LNCaP clone FGC (cell line): ENCODE data around the gene ANKRD40.

Experiments used
- DNase-seq: peaks from one replicate; pipeline ENCODE4 v3.0.0-alpha.2; 2011; ENCODE audit warnings: low read depth
- H3K4me3 ChIP-seq: 2 replicates; pipeline ENCODE4 v1.5.1; 2011; ENCODE audit warnings: mild to moderate bottlenecking, low read depth, low read length, control low read depth
- TF ChIP-seq, protein P1 (sequence below): IDR thresholded peaks from 2 replicates; pipeline ENCODE4 v1.5.1; 2012; ENCODE audit warnings: mild to moderate bottlenecking; ENCODE audit not compliant: control insufficient read depth, insufficient read depth; ENCODE audit errors: extremely low read depth

Gene ANKRD40

DNA sequence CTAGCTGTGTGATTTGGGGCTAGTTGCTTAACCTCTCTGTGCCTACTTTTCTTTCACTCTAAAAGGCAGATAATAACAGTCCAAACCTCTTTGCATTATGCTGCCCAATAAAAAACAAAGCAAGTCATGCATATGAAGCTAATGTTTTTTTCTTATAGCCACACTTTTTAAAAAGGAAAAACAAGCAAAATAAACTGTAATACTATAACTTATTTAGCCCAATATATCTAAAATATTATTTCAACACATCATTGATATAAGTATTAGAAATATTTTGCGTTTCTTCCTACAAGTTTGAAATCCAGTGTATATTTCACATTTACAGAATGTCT lies 22.4 kb downstream of the ANKRD40 start:
- no peak for DNase-seq
- TF ChIP-seq, protein P1, sequence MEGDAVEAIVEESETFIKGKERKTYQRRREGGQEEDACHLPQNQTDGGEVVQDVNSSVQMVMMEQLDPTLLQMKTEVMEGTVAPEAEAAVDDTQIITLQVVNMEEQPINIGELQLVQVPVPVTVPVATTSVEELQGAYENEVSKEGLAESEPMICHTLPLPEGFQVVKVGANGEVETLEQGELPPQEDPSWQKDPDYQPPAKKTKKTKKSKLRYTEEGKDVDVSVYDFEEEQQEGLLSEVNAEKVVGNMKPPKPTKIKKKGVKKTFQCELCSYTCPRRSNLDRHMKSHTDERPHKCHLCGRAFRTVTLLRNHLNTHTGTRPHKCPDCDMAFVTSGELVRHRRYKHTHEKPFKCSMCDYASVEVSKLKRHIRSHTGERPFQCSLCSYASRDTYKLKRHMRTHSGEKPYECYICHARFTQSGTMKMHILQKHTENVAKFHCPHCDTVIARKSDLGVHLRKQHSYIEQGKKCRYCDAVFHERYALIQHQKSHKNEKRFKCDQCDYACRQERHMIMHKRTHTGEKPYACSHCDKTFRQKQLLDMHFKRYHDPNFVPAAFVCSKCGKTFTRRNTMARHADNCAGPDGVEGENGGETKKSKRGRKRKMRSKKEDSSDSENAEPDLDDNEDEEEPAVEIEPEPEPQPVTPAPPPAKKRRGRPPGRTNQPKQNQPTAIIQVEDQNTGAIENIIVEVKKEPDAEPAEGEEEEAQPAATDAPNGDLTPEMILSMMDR, result no peak
- no peak overlapping the region for H3K4me3 ChIP-seq

DNA sequence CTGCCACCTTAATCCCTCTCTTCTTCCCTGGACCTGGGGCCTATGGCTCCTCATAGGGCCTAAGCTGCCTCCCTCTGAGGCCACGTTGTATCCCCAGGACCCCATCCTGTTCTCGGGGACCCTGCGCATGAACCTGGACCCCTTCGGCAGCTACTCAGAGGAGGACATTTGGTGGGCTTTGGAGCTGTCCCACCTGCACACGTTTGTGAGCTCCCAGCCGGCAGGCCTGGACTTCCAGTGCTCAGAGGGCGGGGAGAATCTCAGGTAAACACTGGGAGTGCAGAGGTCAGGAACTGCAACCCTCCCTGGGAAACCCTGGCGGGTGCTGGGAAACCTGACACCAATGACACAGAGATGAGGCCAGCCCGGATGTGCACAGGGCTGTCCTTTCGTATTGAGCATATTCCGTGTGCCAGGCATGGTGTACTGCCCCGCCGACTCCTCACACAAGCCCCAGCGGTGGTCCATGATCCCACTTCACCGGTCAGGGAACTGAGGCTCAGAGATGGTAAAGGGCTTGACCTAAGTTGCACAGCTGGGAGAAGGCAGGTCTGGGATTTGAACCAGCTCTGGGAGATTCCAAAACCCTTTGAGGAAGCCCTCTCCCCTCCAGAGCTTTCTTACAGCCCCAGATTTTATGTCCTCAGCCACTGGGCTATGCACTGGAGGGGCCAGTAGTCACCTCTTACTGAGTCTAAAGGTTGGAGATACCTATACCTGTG lies 22.9 kb downstream of the ANKRD40 start:
- DNase-seq, result no peak
- H3K4me3 ChIP-seq, result 0 out of 2 replicates have a peak overlapping the region, but pooled peaks have one; percentile 1
- TF ChIP-seq, protein P1, result no peak

DNA sequence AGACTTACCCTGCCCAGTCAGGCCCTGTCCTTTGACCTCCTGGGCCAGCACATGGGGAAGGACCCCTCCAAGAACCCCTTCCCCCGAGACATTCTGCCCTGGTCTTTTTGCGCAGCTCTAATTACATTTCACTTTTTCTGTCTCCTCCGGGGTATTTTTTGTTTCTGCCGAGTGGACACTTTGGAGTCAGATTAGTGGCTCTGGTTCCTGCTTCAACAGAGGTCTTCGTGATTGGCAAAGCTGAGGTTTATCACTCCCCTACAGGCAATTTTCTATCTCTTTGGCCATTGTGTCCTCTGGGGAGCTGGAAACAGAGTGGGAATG lies 23.5 kb downstream of the ANKRD40 start:
- no peak overlapping the region for H3K4me3 ChIP-seq
- DNase-seq, result no peak
- TF ChIP-seq, protein P1, result no peak

DNA sequence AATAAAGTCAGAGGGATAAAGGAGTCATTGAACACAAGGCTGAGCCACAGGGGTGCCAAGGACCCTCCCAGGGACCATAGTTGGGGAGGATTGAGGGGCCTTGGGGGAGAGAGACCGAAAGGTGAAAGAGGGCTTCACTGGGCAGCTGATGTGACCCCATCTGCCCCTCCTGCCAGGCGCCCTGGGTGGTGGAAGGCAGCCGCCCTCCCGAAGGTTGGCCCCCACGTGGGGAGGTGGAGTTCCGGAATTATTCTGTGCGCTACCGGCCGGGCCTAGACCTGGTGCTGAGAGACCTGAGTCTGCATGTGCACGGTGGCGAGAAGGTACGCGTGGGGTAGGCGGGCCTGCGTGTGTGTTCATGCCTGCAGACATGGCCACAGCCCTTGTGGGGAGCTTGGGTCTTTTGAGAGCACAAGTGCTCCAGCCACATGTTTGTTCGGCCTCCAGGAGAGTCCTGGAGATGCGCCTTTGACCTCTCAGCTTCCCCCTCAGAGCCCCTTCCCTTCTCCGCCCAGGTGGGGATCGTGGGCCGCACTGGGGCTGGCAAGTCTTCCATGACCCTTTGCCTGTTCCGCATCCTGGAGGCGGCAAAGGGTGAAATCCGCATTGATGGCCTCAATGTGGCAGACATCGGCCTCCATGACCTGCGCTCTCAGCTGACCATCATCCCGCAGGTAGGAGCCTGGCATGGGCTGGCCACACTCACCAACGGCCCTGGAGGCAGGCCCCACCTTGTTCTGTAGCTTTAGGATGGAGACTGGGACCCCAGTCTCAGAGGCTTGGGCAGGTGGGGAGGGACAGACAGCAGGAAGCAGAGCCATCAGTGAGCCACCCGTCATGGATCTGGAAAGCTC lies 24.1 kb downstream of the ANKRD40 start:
- H3K4me3 ChIP-seq, result no peak overlapping the region
- TF ChIP-seq, protein P1, result no peak
- DNase-seq, result no peak

DNA sequence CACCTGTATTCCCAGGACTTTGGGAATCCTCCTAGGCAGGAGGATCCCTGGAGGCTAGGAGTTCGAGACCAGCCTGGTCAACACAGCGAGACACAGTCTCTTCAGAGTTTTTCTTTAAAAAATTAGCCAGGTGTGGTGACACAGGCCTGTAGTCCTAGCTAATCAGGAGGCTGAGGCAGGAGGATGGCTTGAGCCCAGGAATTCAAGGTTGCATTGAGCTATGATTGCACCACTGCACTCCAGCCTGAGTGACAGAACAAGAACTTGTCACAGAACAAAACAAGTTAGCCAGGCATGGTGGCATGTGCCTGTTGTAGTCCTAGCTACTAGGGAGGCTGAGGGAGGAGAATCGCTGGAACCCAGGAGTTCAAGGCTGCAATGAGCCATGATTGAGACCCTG lies 24.8 kb downstream of the ANKRD40 start:
- DNase-seq, result no peak
- TF ChIP-seq, protein P1, result no peak
- no peak overlapping the region for H3K4me3 ChIP-seq

DNA sequence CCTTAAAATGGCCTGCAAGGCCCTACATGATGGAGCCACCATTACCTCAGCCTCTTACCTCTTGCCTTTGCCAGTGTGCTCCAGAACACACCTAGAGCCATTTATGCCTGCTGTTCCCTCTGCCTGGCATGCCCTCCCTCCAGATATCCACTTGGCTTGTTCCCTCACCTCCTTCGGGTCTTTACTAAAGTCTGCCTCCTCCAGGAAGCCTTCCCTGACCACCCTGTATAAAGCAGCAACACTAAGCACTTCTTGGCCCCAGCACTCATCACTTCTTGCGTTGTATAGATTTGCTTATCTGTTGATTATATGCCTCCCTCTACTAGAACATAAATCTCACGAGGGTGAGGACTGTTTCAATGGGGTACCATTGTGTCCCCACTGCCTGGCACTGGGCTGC lies 25.3 kb downstream of the ANKRD40 start:
- DNase-seq, result no peak
- no peak overlapping the region for H3K4me3 ChIP-seq
- TF ChIP-seq, protein P1, result no peak
